HepG2 (cell line): ENCODE results near the gene RIMOC1. TPM values are rescaled to one million over a fixed set of nuclear protein-coding genes. Genes with fewer than 3 reads are reported as not detected.

Experiments
- AGO2 ChIP-seq: fragments of 200-400 bp; formaldehyde crosslinking; optimal IDR thresholded peaks from 2 replicates; pipeline ENCODE3; 2017; ENCODE audit warnings: mild to moderate bottlenecking, low read depth, low read length, moderate library complexity
- BORCS8-MEF2B ChIP-seq: sonication (generic); formaldehyde crosslinking; IDR thresholded peaks from 2 replicates; pipeline ENCODE4 v1.8.0; 2022; ENCODE audit warnings: mild to moderate bottlenecking, missing genetic modification reagents
- DRAP1 ChIP-seq: IDR thresholded peaks from 2 replicates; pipeline ENCODE4 v1.6.1; 2016; ENCODE audit warnings: missing genetic modification reagents, missing compliant biosample characterization
- EED ChIP-seq: sonication (generic); formaldehyde crosslinking; IDR thresholded peaks from 2 replicates; pipeline ENCODE4 v1.5.0; 2020; ENCODE audit warnings: mild to moderate bottlenecking, missing genetic modification reagents
- GPBP1L1 ChIP-seq: sonication (generic); formaldehyde crosslinking; IDR thresholded peaks from 2 replicates; pipeline ENCODE4 v1.5.0; 2020; ENCODE audit warnings: mild to moderate bottlenecking, missing genetic modification reagents
- IRX3 ChIP-seq: sonication (generic); formaldehyde crosslinking; IDR thresholded peaks from 2 replicates; pipeline ENCODE4 v1.8.1; 2023; ENCODE audit warnings: mild to moderate bottlenecking, low read depth, missing genetic modification reagents, borderline replicate concordance
- PITX1 ChIP-seq: sonication (generic); formaldehyde crosslinking; IDR thresholded peaks from 2 replicates; pipeline ENCODE4 v1.5.1; 2020; ENCODE audit warnings: mild to moderate bottlenecking, missing genetic modification reagents
- SIX1 ChIP-seq: sonication (generic); formaldehyde crosslinking; IDR thresholded peaks from 2 replicates; pipeline ENCODE4 v1.4.0; 2020; ENCODE audit warnings: missing genetic modification reagents, borderline replicate concordance
- SNRNP70 ChIP-seq: fragments of 200-400 bp; formaldehyde crosslinking; IDR thresholded peaks from 2 replicates; pipeline ENCODE4 v1.6.1; 2017; ENCODE audit warnings: mild to moderate bottlenecking, low read depth, low read length, moderate library complexity
- STAG1 ChIP-seq: sonication (generic); formaldehyde crosslinking; IDR thresholded peaks from 2 replicates; pipeline ENCODE4 v1.4.0; 2020; ENCODE audit warnings: missing genetic modification reagents
- STAT5B ChIP-seq: sonication (generic); formaldehyde crosslinking; IDR thresholded peaks from 2 replicates; pipeline ENCODE4 v1.4.0; 2020; ENCODE audit warnings: missing genetic modification reagents
- U2AF1 ChIP-seq: fragments of 200-400 bp; formaldehyde crosslinking; optimal IDR thresholded peaks from 2 replicates; pipeline ENCODE3; 2017; ENCODE audit warnings: mild to moderate bottlenecking, low read depth, low read length
- ZC3H4 ChIP-seq: sonication (generic); formaldehyde crosslinking; IDR thresholded peaks from 2 replicates; pipeline ENCODE4 v1.4.0; 2020; ENCODE audit warnings: missing genetic modification reagents, borderline replicate concordance
- ZFP91 ChIP-seq: sonication (generic); formaldehyde crosslinking; IDR thresholded peaks from 2 replicates; pipeline ENCODE4 v1.9.0; 2022; ENCODE audit warnings: missing genetic modification reagents, mild to moderate bottlenecking, borderline replicate concordance
- ZMAT3 ChIP-seq: sonication (generic); formaldehyde crosslinking; conservative IDR thresholded peaks from 2 replicates; pipeline ENCODE4 v1.7.0; 2021; ENCODE audit warnings: missing genetic modification reagents
- ZNF317 ChIP-seq: sonication (generic); formaldehyde crosslinking; IDR thresholded peaks from 2 replicates; pipeline ENCODE4 v1.5.0; 2020; ENCODE audit warnings: mild to moderate bottlenecking, missing genetic modification reagents
- ZNF570 ChIP-seq: sonication (generic); formaldehyde crosslinking; IDR thresholded peaks from 2 replicates; pipeline ENCODE4 v1.4.0; 2020; ENCODE audit warnings: mild to moderate bottlenecking, missing genetic modification reagents, borderline replicate concordance
- ZNF674 ChIP-seq: sonication (generic); formaldehyde crosslinking; IDR thresholded peaks from 2 replicates; pipeline ENCODE4 v1.5.0; 2020; ENCODE audit warnings: low read depth, mild to moderate bottlenecking, missing genetic modification reagents
- ZSCAN12 ChIP-seq: sonication (generic); formaldehyde crosslinking; IDR thresholded peaks from 2 replicates; pipeline ENCODE4 v1.9.0; 2021; ENCODE audit warnings: mild to moderate bottlenecking, missing genetic modification reagents
- polyA plus RNA-seq, 8 experiments: library from polyadenylated mRNA; depleted of rRNA in 3 of 8; stranded (reverse) in 7 of 8; unstranded in 1 of 8; fragments of >200 nt; fragmentation: Illumina TruSeq in 4 of 8; extraction: Trizol in 4 of 8; gene quantifications; 2 replicates each; pipeline versions ENCODE4 v1.2.1 to v1.2.3, GENCODE V29; 2011 to 2016; ENCODE audit warnings: low read depth in 4 of 8, missing spikeins in 1 of 8, mixed read lengths in 1 of 8; ENCODE audit not compliant: insufficient read depth in 1 of 8
- total RNA-seq, 5 experiments: library from RNA; depleted of rRNA; stranded (reverse); fragments of >200 nt; fragmentation: Illumina TruSeq; extraction: Trizol; gene quantifications; 2 replicates each; pipeline ENCODE4 v1.2.3, GENCODE V29; 2016; ENCODE audit warnings: low read depth in 1 of 5
- TF ChIP-seq, protein P1 (sequence below): sonication (generic); formaldehyde crosslinking; IDR thresholded peaks from 2 replicates; pipeline ENCODE4 v1.9.0; 2021; ENCODE audit warnings: mild to moderate bottlenecking, missing genetic modification reagents

The RIMOC1 gene
- total and polyA plus RNA-seq, 2 of the 13 experiments (the other 11 are each of a cell fraction or from before 2014, with no cell fraction given): 16.3 to 16.9 TPM

GRCh38 chr5:41924872-41925554, 20.9 kb downstream of the RIMOC1 start, which contains the start of gene FBXO4 (continued):
- TF ChIP-seq ZMAT3 (peak; percentile 80; the same call in 1 of the 2 replicates), ZFP91 (peak; percentile 91), IRX3 (CRISPR knock-in tag) (peak; percentile 75), AGO2 (peak; percentile 93), STAT5B (no peak), ZNF317 (CRISPR knock-in tag) (no peak), BORCS8-MEF2B (CRISPR knock-in tag) (peak; percentile 94), DRAP1 (peak; percentile 74), ZNF674 (0 out of 2 replicates have a peak, but pooled peaks have one; percentile 39), ZSCAN12 (CRISPR knock-in tag) (no peak), SNRNP70 (no peak), U2AF1 (no peak), PITX1 (CRISPR knock-in tag) (peak; percentile 60), GPBP1L1 (no peak), STAG1 (CRISPR knock-in tag) (peak; percentile 55), SIX1 (no peak), ZNF570 (CRISPR knock-in tag) (no peak), ZC3H4 (CRISPR knock-in tag) (no peak), EED (CRISPR knock-in tag) (peak; percentile 75; the same call in 1 of the 2 replicates)
- TF ChIP-seq, protein P1, sequence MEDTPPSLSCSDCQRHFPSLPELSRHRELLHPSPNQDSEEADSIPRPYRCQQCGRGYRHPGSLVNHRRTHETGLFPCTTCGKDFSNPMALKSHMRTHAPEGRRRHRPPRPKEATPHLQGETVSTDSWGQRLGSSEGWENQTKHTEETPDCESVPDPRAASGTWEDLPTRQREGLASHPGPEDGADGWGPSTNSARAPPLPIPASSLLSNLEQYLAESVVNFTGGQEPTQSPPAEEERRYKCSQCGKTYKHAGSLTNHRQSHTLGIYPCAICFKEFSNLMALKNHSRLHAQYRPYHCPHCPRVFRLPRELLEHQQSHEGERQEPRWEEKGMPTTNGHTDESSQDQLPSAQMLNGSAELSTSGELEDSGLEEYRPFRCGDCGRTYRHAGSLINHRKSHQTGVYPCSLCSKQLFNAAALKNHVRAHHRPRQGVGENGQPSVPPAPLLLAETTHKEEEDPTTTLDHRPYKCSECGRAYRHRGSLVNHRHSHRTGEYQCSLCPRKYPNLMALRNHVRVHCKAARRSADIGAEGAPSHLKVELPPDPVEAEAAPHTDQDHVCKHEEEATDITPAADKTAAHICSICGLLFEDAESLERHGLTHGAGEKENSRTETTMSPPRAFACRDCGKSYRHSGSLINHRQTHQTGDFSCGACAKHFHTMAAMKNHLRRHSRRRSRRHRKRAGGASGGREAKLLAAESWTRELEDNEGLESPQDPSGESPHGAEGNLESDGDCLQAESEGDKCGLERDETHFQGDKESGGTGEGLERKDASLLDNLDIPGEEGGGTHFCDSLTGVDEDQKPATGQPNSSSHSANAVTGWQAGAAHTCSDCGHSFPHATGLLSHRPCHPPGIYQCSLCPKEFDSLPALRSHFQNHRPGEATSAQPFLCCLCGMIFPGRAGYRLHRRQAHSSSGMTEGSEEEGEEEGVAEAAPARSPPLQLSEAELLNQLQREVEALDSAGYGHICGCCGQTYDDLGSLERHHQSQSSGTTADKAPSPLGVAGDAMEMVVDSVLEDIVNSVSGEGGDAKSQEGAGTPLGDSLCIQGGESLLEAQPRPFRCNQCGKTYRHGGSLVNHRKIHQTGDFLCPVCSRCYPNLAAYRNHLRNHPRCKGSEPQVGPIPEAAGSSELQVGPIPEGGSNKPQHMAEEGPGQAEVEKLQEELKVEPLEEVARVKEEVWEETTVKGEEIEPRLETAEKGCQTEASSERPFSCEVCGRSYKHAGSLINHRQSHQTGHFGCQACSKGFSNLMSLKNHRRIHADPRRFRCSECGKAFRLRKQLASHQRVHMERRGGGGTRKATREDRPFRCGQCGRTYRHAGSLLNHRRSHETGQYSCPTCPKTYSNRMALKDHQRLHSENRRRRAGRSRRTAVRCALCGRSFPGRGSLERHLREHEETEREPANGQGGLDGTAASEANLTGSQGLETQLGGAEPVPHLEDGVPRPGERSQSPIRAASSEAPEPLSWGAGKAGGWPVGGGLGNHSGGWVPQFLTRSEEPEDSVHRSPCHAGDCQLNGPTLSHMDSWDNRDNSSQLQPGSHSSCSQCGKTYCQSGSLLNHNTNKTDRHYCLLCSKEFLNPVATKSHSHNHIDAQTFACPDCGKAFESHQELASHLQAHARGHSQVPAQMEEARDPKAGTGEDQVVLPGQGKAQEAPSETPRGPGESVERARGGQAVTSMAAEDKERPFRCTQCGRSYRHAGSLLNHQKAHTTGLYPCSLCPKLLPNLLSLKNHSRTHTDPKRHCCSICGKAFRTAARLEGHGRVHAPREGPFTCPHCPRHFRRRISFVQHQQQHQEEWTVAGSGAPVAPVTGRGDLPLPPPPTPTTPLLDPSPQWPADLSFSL: no peak
